ENCODE measurements around the gene DCTN4. TPM values are rescaled to one million over a fixed set of nuclear protein-coding genes. Genes with fewer than 3 reads are reported as not detected.

DCTN4 gene
- total and polyA plus RNA-seq, 2 of the 8 experiments (the other 6 are each of a cell fraction or from before 2014, with no cell fraction given), result 20.5 to 42.7 TPM

GRCh38 chr5:150758203-150758530 lies 650 bp downstream of the DCTN4 start:
- H2BK20ac ChIP-seq (ENCODE audit: low read length), result no peak overlapping the region
- H2BK5ac ChIP-seq (ENCODE audit: low read depth, low read length), result peak overlapping the region; percentile 45; the same call in 1 of the 2 replicates
- H3K14ac ChIP-seq (ENCODE audit: insufficient read length), result no peak overlapping the region
- peak; percentile 6 for TF ChIP-seq KDM4A (IDR thresholded peaks at IDR 0.05; ENCODE audit: low read depth, low read length, severe bottlenecking)
- TF ChIP-seq GABPA (IDR thresholded peaks at IDR 0.05; ENCODE audit: borderline replicate concordance, insufficient read depth, low read length), result no peak
- H3K56ac ChIP-seq (replicated peaks; ENCODE audit: insufficient read length, low read depth, low read length), result no peak overlapping the region
- peak overlapping the region; percentile 66; the same call in 1 of the 2 replicates for H3K18ac ChIP-seq (ENCODE audit: extremely low read depth, low read length)
- H3K4ac ChIP-seq (replicated peaks; ENCODE audit: insufficient read length, low read depth, low read length), result no peak overlapping the region
- 13% methylated on average over 12 of the region's 12 CpGs; no CpG with 5 or more reads in 1 of the 2 experiments for WGBS, 2 experiments (ENCODE audit: extremely low coverage in 1 of 2, insufficient coverage in 1 of 2, insufficient read length in 1 of 2, insufficient replicate concordance in 2 of 2, low coverage in 1 of 2, low lambda C conversion rate in 2 of 2, missing lambda C conversion rate in 1 of 2)
- peaks cover 0 to 2% (median 0%) of the 10 kb centered on the region in 4 experiments; a peak in 1 of 7 replicates for H3K4me1 ChIP-seq (replicated peaks in 1 of 4; ENCODE audit: control insufficient read depth in 3 of 4, insufficient read depth in 4 of 4, low read length in 3 of 4)
- DNase-seq (ENCODE audit: low read depth in 1 of 2, low spot score in 2 of 2) (no peak), FAIRE-seq (no peak)
- H3K27ac ChIP-seq (ENCODE audit: low read depth, low read length), result peak overlapping the region; percentile 92; the same call in 1 of the 2 replicates
- no peak overlapping the region for H3K23ac ChIP-seq (ENCODE audit: insufficient read length)
- H2BK120ac ChIP-seq (replicated peaks; ENCODE audit: low read depth, low read length), result no peak overlapping the region
- H4K91ac ChIP-seq (replicated peaks; ENCODE audit: insufficient read length, low read length), result no peak overlapping the region
- peaks cover 6 to 10% of the 10 kb centered on the region in 2 experiments; a peak in 3 of 4 replicates for H3K9me3 ChIP-seq (ENCODE audit: insufficient read depth in 2 of 2, low read depth in 1 of 2, low read length in 1 of 2)
- H4K8ac ChIP-seq (ENCODE audit: extremely low read depth, insufficient read depth, low read length), result no peak overlapping the region
- H3K36me3 ChIP-seq (ENCODE audit: control insufficient read depth in 2 of 4, insufficient read depth in 4 of 4, low read length in 3 of 4), result peaks cover 2 to 24% (median 14%) of the 10 kb centered on the region in 4 experiments; a peak in 6 of 8 replicates
- H3K9ac ChIP-seq (replicated peaks in 1 of 4; ENCODE audit: extremely low read depth in 1 of 4, low read depth in 3 of 4, low read length in 3 of 4), result peak overlapping the region; percentile 76 to 87 (median 84)
- H3K27me3 ChIP-seq (replicated peaks in 1 of 4; ENCODE audit: control insufficient read depth in 3 of 4, extremely low read depth in 1 of 4, insufficient read depth in 3 of 4, low read length in 3 of 4), result peaks cover 0 to 3% (median 0%) of the 10 kb centered on the region in 4 experiments; a peak in 1 of 7 replicates
- H3K4me3 ChIP-seq (ENCODE audit: extremely low read depth in 1 of 4, insufficient read depth in 2 of 4, low read depth in 3 of 4, low read length in 4 of 4), result peak overlapping the region; percentile 77 to 98 (median 81)
- H3K79me1 ChIP-seq (ENCODE audit: low read depth, low read length), result no peaks in the 10 kb centered on the region
- peaks cover 4 to 18% of the 10 kb centered on the region in 2 experiments; a peak in 3 of 4 replicates for H3K79me2 ChIP-seq (ENCODE audit: control insufficient read depth in 1 of 2, insufficient read depth in 2 of 2, low read length in 2 of 2)
- no peak overlapping the region for H2BK12ac ChIP-seq (ENCODE audit: low read depth, low read length)
- H2BK15ac ChIP-seq (ENCODE audit: low read length), result no peak overlapping the region
- CTCF ChIA-PET (ENCODE audit: partially characterized antibody), result interaction anchor here (0.7 to 2.9 kb wide), 6 partner anchors 17 to 111 kb away, joined by 3 to 18 read pairs (median 3); partner anchors contain the start of genes RBM22 and SMIM3
- H4K5ac ChIP-seq (ENCODE audit: insufficient read length, low read depth, low read length), result no peak overlapping the region
- H3K4me2 ChIP-seq (ENCODE audit: insufficient read depth in 1 of 2, low read depth in 2 of 2, low read length in 2 of 2), result peak overlapping the region; percentile 80 to 89
- H3K23me2 ChIP-seq (ENCODE audit: low read depth, low read length), result peaks cover 3% of the 10 kb centered on the region; the same call in 1 of the 2 replicates
- H2AFZ ChIP-seq (ENCODE audit: low read length), result 0 out of 2 replicates have a peak overlapping the region, but pooled peaks have one; percentile 19
- POLR2A ChIA-PET (ENCODE audit: partially characterized antibody), result interaction anchor here (0.8 to 2.3 kb wide), 13 partner anchors 8 to 308 kb away, joined by 3 to 13 read pairs (median 4); partner anchors contain the start of genes IRGM, RBM22, RPS14 and SMIM3
- no peaks in the 10 kb centered on the region for H4K20me1 ChIP-seq (replicated peaks in 1 of 2; ENCODE audit: control insufficient read depth in 1 of 2, insufficient read depth in 2 of 2, low read length in 2 of 2)
- H2AK5ac ChIP-seq (ENCODE audit: low read depth, low read length), result no peak overlapping the region

Measured in H1 (cell line).